Peyer's patch (tissue), 4 donors: ENCODE results near the gene FRMPD4.

Experiments
- POLR2A ChIP-seq, 2 donors: fragments of 450-650 bp; IDR thresholded peaks; one replicate each; pipeline ENCODE4 v1.5.1; 2017; ENCODE audit warnings: antibody characterized with exemption in 2 of 2, mild to moderate bottlenecking in 2 of 2, moderate library complexity in 2 of 2
- TF ChIP-seq, protein P1 (sequence below), 6 experiments: fragments of 450-650 bp in 4 of 6; fragments of 200-600 bp in 2 of 6; sonication (generic) in 1 of 6; IDR thresholded peaks; one replicate each; pipeline ENCODE4 v1.5.1; 2017 to 2019; ENCODE audit warnings: antibody characterized with exemption in 6 of 6, mild to moderate bottlenecking in 3 of 6, moderate library complexity in 1 of 6

- TF ChIP-seq, protein P1, sequence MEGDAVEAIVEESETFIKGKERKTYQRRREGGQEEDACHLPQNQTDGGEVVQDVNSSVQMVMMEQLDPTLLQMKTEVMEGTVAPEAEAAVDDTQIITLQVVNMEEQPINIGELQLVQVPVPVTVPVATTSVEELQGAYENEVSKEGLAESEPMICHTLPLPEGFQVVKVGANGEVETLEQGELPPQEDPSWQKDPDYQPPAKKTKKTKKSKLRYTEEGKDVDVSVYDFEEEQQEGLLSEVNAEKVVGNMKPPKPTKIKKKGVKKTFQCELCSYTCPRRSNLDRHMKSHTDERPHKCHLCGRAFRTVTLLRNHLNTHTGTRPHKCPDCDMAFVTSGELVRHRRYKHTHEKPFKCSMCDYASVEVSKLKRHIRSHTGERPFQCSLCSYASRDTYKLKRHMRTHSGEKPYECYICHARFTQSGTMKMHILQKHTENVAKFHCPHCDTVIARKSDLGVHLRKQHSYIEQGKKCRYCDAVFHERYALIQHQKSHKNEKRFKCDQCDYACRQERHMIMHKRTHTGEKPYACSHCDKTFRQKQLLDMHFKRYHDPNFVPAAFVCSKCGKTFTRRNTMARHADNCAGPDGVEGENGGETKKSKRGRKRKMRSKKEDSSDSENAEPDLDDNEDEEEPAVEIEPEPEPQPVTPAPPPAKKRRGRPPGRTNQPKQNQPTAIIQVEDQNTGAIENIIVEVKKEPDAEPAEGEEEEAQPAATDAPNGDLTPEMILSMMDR (IDR thresholded peaks at IDR 0.05): no peak
- TF ChIP-seq POLR2A (IDR thresholded peaks at IDR 0.05): no peak
Observed at GRCh38 chrX:12704706-12705105, 566.4 kb downstream of the FRMPD4 start.
